BJ (cell line): ENCODE results near the gene FAM20B. TPM values are rescaled to one million over a fixed set of nuclear protein-coding genes. Genes with fewer than 3 reads are reported as not detected.
"Not testable (repeated sequence)": the region's sequence is repeated elsewhere in the genome, so short reads cannot be mapped to it uniquely, and the experiment has no call there.

Experiments used
- CTCF ChIA-PET: fragments of 350-600 bp; formaldehyde crosslinking; extraction: SDS; loops from one replicate; lab custom pipeline; 2021; ENCODE audit warnings: antibody characterized with exemption, inconsistent platforms; lab: Yijun Ruan, JAX
- POLR2A ChIA-PET: fragments of 300-600 bp; sonication (Branson Sonifier 250); formaldehyde crosslinking; extraction: SDS; loops from one replicate; lab custom pipeline; 2021; ENCODE audit warnings: antibody characterized with exemption; lab: Charles Lee
- DNase-seq: peaks from one replicate; pipeline ENCODE4 v3.0.0-alpha.2; 2011; ENCODE audit warnings: low read depth
- H3K27me3 ChIP-seq: 2 replicates; pipeline ENCODE4 v1.6.0; 2011; ENCODE audit warnings: low read length; ENCODE audit not compliant: control insufficient read depth, insufficient read depth
- H3K36me3 ChIP-seq: 2 replicates; pipeline ENCODE4 v1.5.1; 2011; ENCODE audit warnings: low read length; ENCODE audit not compliant: control insufficient read depth, insufficient read depth
- H3K4me3 ChIP-seq: 2 replicates; pipeline ENCODE4 v1.5.1; 2011; ENCODE audit warnings: low read depth, mild to moderate bottlenecking, control low read depth, low read length
- polyA minus RNA-seq: library from RNA; depleted of rRNA, polyadenylated mRNA; stranded (reverse); fragments of >200 nt; gene quantifications from 2 replicates; pipeline ENCODE4 v1.2.3, GENCODE V29; 2011; rRNA and poly(A)+ RNA removed
- polyA plus RNA-seq: library from polyadenylated mRNA; depleted of rRNA; stranded (reverse); fragments of >200 nt; gene quantifications from 2 replicates; pipeline ENCODE4 v1.2.3, GENCODE V29; 2011; rRNA removed
- TF ChIP-seq, protein P1 (sequence below): IDR thresholded peaks from 2 replicates; pipeline ENCODE4 v1.5.1; 2011; ENCODE audit warnings: low read depth, mild to moderate bottlenecking, control low read depth, inconsistent platforms, low read length, moderate library complexity; ENCODE audit not compliant: insufficient read depth

Gene FAM20B, protein sequence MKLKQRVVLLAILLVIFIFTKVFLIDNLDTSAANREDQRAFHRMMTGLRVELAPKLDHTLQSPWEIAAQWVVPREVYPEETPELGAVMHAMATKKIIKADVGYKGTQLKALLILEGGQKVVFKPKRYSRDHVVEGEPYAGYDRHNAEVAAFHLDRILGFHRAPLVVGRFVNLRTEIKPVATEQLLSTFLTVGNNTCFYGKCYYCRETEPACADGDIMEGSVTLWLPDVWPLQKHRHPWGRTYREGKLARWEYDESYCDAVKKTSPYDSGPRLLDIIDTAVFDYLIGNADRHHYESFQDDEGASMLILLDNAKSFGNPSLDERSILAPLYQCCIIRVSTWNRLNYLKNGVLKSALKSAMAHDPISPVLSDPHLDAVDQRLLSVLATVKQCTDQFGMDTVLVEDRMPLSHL
- 30.0 and 36.2 TPM in 2 replicates for polyA plus RNA-seq
- 31.5 and 37.7 TPM in 2 replicates for polyA minus RNA-seq

DNA sequence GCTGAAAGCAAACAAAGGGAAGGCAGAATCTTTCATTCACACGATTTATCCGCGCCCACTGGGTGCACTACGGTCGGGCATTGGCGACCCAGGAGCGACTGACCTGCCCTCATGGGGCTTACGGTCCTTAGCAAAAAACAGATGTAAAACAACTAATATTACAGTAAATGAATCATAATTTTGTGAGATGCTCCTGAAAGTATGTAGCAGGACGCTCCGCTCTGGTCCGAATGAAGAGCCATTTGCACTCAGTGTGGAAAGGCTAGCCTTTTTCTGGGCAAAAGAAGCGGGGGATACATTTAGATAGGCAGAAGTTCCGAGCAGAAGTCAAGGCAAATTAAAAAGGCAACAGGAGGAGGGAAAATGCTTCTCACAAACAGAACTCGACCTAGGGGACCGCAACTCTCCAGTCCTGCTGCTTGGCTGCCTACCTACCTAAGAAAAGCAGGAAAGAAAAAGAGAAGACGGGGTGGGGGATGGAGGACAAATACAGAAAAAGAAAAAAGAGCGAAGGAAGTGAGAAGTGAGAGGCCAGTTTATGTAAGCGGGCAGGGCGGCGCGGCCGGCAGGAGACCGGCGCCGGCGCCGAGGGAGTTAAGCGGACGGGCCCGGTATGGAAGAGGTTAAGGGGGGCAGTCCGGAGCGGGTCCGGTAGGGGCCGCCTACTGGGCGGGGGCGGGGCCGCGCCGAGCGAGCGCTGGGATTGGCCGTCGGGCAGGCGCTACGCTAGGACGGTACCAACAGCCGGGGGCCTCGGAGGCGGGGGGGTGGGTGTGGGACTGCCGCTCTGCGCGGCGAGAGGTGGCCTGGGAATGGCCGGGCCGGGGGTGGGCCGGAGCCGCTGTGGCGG, at the start of gene FAM20B:
Gene FAM20B (plus strand): TSS at position 770 of the 850 bp plus-strand sequence. CDS start 17,954 bp downstream, outside the sequence.
- Histone ChIP-seq H3K36me3 (no peaks in the 10 kb centered on the region), H3K27me3 (no peaks in the 10 kb centered on the region), H3K4me3 (peak within 1 kb of the TSS; percentile 95)
- CTCF ChIA-PET: no interaction called here
- TF ChIP-seq, protein P1, sequence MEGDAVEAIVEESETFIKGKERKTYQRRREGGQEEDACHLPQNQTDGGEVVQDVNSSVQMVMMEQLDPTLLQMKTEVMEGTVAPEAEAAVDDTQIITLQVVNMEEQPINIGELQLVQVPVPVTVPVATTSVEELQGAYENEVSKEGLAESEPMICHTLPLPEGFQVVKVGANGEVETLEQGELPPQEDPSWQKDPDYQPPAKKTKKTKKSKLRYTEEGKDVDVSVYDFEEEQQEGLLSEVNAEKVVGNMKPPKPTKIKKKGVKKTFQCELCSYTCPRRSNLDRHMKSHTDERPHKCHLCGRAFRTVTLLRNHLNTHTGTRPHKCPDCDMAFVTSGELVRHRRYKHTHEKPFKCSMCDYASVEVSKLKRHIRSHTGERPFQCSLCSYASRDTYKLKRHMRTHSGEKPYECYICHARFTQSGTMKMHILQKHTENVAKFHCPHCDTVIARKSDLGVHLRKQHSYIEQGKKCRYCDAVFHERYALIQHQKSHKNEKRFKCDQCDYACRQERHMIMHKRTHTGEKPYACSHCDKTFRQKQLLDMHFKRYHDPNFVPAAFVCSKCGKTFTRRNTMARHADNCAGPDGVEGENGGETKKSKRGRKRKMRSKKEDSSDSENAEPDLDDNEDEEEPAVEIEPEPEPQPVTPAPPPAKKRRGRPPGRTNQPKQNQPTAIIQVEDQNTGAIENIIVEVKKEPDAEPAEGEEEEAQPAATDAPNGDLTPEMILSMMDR: 0 out of 2 replicates have a peak, but pooled peaks have one; percentile 3
- POLR2A ChIA-PET: no interaction called here
- DNase-seq: peak; percentile 44

DNA sequence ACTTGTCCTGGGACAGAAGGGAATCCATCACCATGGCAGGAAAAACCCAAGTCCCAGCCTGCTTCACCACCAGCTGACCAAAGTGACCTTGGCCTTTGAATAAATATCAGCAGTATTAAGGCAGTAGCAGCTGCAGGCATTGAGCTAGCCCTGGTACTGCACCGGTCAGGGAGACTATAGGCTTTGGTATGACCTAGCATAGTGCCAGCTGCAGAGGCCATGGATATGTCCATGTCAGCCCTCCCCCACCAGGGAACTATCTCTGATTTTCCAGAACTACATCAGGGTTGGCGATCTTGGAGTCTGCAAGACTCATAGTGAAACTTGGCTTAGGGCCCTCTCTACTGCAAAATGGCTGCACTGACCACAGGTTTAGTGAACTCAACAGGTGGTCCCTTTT, 49.2 kb upstream of the FAM20B start:
- POLR2A ChIA-PET: no interaction called here
- CTCF ChIA-PET: no interaction called here
- Histone ChIP-seq H3K36me3 (no peaks in the 10 kb centered on the region), H3K4me3 (no peak overlapping the region), H3K27me3 (peaks cover 2% of the 10 kb centered on the region; the same call in 1 of the 2 replicates)
- TF ChIP-seq, protein P1: no peak
- no peak for DNase-seq

DNA sequence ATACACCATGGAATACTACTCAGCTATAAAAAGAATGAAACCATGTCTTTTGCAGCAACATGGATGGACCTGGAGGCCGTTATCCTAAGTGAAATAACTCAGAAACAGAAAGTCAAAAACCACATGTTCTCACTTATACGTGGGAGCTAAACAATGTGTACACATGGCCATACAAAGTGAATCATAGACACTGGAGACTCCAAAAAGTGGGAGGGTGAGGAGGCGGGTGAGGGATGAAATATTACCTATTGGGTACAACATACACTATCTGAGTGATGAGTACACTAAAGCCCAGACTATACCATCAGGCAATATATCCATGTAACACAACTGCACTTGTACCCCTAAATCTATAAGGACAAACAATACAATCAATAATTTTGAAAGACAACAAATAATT, 39.5 kb upstream of the FAM20B start:
- TF ChIP-seq, protein P1: no peak
- POLR2A ChIA-PET: no interaction called here
- no peak for DNase-seq
- H3K27me3 ChIP-seq: no peaks in the 10 kb centered on the region
- CTCF ChIA-PET: no interaction called here
- no peak overlapping the region for H3K4me3 ChIP-seq
- no peaks in the 10 kb centered on the region for H3K36me3 ChIP-seq

DNA sequence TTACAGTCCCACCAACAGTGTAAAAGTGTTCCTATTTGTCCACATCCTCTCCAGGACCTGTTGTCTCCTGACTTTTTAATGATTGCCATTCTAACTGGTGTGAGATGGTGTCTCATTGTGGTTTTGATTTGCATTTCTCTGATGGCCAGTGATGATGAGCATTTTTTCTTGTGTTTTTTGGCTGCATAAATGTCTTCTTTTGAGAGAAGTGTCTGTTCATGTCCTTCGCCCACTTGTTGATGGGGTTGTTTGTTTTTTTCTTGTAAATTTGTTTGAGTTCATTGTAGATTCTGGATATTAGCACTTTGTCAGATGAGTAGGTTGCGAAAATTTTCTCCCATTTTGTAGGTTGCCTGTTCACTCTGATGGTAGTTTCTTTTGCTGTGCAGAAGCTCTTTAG, 37.5 kb upstream of the FAM20B start:
- H3K4me3 ChIP-seq, POLR2A ChIA-PET, CTCF ChIA-PET, DNase-seq, H3K27me3 ChIP-seq, H3K36me3 ChIP-seq: not testable (repeated sequence)

DNA sequence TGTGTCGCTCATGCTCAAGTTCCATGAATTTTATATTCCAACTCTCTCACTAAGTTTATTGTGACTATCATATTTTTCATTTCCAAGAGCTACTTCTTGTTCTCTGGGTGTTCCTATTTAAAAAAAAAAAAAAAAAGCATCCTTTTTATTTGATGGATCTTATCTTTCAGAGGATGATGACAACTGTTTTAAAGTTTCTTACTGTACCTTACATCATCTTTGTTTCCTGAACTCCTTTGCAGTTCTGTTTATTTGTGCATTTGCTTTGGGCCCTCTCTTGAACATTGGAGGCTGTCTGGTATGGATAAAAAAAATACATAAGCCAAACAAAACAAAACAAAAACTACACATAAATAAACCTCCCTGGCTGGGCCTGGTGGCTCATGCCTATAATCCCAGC, 32.1 kb upstream of the FAM20B start:
- TF ChIP-seq, protein P1: no peak
- no peaks in the 10 kb centered on the region for H3K36me3 ChIP-seq
- ChIA-PET POLR2A (no interaction called here), CTCF (no interaction called here)
- no peak overlapping the region for H3K4me3 ChIP-seq
- DNase-seq: no peak
- H3K27me3 ChIP-seq: 0 out of 2 replicates have a peak, but pooled peaks cover 1% of the 10 kb centered on the region
